ENCODE measurements around the gene SLC9B1. TPM values are rescaled to one million over a fixed set of nuclear protein-coding genes. Genes with fewer than 3 reads are reported as not detected.
"Not testable (repeated sequence)": the region's sequence is repeated elsewhere in the genome, so short reads cannot be mapped to it uniquely, and the experiment has no call there.

SLC9B1 gene
- polyA plus RNA-seq, 1 donor = 1.0 TPM

DNA sequence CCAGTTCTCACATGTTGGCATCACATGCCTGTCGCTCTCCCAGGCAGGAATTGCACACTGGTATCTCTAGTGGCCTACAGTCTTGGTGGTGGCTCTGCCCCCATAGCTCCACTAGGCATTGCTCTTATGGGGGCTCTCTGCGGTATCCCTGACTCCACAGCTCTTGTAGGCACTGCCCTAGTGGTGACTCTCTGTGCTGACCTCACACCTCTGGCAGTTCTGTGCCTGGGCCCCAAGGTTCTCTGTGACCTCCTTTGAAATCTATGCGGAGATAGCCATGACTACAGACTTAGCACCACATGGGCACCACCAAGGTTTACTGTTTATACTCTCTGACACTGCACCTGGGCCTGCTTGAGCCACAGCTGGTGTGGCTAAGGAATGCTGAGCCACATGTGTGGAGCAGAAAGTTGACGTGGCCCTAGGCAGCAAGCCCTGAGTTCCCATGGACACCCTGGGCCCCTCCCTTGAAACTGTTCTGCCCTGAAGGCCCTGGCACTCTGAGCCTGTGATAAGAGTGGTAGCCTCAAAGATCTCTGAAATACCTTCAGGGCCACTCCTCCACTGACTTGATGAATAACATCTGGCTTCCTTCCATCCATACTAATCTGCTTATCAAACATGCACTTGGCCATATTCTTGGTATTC is 8.0 kb downstream of the SLC9B1 start:
- no CpG with 5 or more reads among the region's 4 CpGs for WGBS (ENCODE audit: insufficient coverage, low lambda C conversion rate)
- no peaks in the 10 kb centered on the region for H3K27me3 ChIP-seq (ENCODE audit: control insufficient read depth, insufficient read depth, low read length)
- H3K4me1 ChIP-seq (ENCODE audit: control insufficient read depth, insufficient read depth, low read length) = peaks cover 12% of the 10 kb centered on the region
- H3K4me3 ChIP-seq (ENCODE audit: low read length) = no peak overlapping the region
- H3K9me3 ChIP-seq (ENCODE audit: control insufficient read depth, low read depth, low read length) = no peaks in the 10 kb centered on the region
- DNase-seq = peak; percentile 78 to 79
- no peaks in the 10 kb centered on the region for H3K36me3 ChIP-seq (ENCODE audit: control insufficient read depth, insufficient read depth, low read length)
- H3K27ac ChIP-seq (ENCODE audit: low read length) = peak overlapping the region; percentile 78

DNA sequence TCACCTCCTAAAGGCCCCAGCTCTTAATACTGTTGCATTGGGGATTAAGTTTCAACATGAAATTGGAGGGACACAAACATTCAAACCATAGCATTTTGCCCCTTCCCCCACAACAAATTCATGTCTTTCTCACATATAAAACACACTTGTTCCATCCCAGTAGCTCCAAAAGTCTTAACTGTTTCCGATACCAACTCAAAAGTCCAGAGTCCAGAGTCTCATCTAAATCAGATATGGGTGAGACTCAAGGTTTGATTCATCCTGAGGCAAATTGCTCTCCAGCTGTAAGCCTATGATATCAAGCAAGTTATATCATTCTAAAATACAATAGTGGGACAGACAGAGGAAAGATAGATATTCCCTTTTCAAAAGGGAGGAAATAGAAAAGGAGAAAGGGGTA is 8.7 kb downstream of the SLC9B1 start:
- no CpG with 5 or more reads among the region's 1 CpG for WGBS (ENCODE audit: insufficient coverage, low lambda C conversion rate)
- H3K4me3 ChIP-seq (ENCODE audit: low read length) = no peak overlapping the region
- H3K27me3 ChIP-seq (ENCODE audit: control insufficient read depth, insufficient read depth, low read length) = no peaks in the 10 kb centered on the region
- no peaks in the 10 kb centered on the region for H3K9me3 ChIP-seq (ENCODE audit: control insufficient read depth, low read depth, low read length)
- DNase-seq = peak; percentile 44 to 69
- peaks cover 12% of the 10 kb centered on the region for H3K4me1 ChIP-seq (ENCODE audit: control insufficient read depth, insufficient read depth, low read length)
- H3K27ac ChIP-seq (ENCODE audit: low read length) = peak overlapping the region; percentile 78
- H3K36me3 ChIP-seq (ENCODE audit: control insufficient read depth, insufficient read depth, low read length) = no peaks in the 10 kb centered on the region

DNA sequence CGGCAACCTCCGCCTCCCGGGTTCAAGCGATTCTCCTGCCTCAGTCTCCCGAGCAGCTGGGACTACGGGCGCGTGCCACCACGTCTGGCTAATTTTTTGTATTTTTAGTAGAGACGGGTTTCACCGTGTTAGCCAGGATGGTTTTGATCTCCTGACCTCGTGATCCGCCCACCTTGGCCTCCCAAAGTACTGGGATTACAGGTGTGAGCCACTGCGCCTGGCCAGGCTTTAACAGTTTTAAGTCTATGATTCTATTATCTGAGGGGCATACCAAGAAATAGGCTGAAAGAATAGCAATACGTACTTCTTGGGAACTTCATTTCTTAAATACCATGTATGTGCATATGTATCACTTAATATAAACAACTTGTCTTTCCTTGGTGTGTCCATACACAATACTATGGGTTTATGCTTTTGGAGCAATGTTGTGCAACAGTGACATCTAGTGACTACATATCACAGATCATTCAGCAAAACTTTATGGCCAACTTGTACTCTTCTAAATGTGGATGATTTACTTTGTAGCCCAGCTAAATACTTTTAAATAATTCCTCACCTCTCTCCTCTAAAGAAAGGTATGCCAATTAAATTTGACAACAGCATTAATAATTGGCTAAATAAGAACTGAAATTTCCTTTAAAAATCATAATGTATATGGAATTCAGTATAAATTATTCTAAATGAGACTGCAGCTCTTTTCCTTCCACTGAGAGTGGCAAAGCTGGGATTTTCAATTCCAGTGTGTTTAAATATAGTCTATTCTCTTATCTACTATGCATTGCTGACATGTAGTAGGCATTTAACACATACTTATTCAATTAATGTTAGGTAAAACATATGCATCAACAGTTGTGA is 10.4 kb downstream of the SLC9B1 start:
- Histone ChIP-seq H3K27ac (ENCODE audit: low read length) (no peak overlapping the region), H3K27me3 (ENCODE audit: control insufficient read depth, insufficient read depth, low read length) (no peaks in the 10 kb centered on the region), H3K4me1 (ENCODE audit: control insufficient read depth, insufficient read depth, low read length) (peaks cover 12% of the 10 kb centered on the region), H3K4me3 (ENCODE audit: low read length) (no peak overlapping the region), H3K9me3 (ENCODE audit: control insufficient read depth, low read depth, low read length) (no peaks in the 10 kb centered on the region), H3K36me3 (ENCODE audit: control insufficient read depth, insufficient read depth, low read length) (no peaks in the 10 kb centered on the region)
- WGBS (ENCODE audit: insufficient coverage, low lambda C conversion rate) = 30% methylated on average over 2 of the region's 15 CpGs
- peak; percentile 49 to 55 for DNase-seq

DNA sequence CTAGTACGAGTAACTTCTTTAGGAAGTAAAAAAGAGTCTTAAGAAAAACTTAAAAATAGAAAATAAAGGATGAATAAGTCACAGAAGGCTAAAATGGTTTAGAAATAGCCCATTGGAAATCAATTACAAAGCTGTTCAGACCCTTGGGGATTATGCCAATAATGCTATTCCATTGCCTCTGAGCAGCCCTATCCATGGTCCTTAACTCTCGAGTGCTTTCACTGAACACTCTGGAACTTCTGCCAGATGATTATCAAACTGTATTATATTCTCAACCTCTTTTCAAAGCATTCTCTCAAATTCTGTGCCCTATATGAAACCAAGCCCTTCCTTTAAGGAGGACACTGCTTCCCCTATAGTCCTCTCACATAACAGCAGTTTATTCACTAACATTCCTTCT is 17.0 kb downstream of the SLC9B1 start:
- no peak for DNase-seq

DNA sequence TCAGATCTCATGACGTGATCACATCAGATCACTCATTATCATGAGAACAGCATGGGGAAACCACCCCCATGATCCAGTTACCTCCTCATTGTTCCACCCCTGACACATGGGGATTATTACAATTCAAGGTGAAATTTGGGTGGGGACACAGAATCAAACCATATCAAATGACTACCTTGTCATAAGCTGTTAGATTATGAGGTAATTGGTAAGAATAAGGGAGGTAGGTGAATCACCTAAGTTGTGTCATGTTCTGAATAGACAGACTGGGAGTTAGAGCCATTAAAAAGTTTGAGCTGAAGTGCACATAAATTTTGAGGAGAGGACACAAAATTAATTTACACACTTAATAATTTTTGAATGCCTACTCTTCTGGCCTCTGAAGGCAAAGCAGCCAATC is 24.7 kb downstream of the SLC9B1 start:
- Histone ChIP-seq H3K27me3 (ENCODE audit: control insufficient read depth, insufficient read depth, low read length) (no peaks in the 10 kb centered on the region), H3K4me1 (ENCODE audit: control insufficient read depth, insufficient read depth, low read length) (no peaks in the 10 kb centered on the region), H3K36me3 (ENCODE audit: control insufficient read depth, insufficient read depth, low read length) (no peaks in the 10 kb centered on the region), H3K4me3 (ENCODE audit: low read length) (no peak overlapping the region), H3K27ac (ENCODE audit: low read length) (no peak overlapping the region), H3K9me3 (ENCODE audit: control insufficient read depth, low read depth, low read length) (peaks cover 8% of the 10 kb centered on the region)
- DNase-seq = no peak
- WGBS (ENCODE audit: insufficient coverage, low lambda C conversion rate) = no CpG with 5 or more reads among the region's 1 CpG

More for the DNA sequence above, 17.0 kb downstream of the SLC9B1 start:
- no peaks in the 10 kb centered on the region for H3K36me3 ChIP-seq (ENCODE audit: control insufficient read depth, insufficient read depth, low read length)
- 67% methylated on average over 2 of the region's 2 CpGs for WGBS (ENCODE audit: insufficient coverage, low lambda C conversion rate)
- H3K27ac ChIP-seq (ENCODE audit: low read length) = no peak overlapping the region
- no peaks in the 10 kb centered on the region for H3K27me3 ChIP-seq (ENCODE audit: control insufficient read depth, insufficient read depth, low read length)
- no peaks in the 10 kb centered on the region for H3K4me1 ChIP-seq (ENCODE audit: control insufficient read depth, insufficient read depth, low read length)
- no peak overlapping the region for H3K4me3 ChIP-seq (ENCODE audit: low read length)
- no peaks in the 10 kb centered on the region for H3K9me3 ChIP-seq (ENCODE audit: control insufficient read depth, low read depth, low read length)

DNA sequence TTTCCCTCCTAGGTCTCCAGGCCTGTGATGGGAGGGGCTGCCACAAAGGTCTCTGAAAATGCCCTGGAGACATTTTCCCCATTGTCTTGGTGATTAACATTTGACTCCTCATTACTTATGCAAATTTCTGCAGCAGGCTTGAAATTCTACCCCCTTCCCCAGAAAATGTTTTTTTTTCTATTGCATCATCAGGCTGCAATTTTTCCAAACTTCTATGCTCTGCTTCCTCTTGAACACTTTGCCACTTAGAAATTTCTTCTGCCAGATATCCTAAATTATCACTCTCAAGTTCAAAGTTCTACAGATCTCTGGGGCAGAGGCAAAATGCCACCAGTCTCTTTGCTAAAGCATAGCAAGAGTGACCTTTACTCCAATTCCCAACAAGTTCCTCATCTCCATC is 25.5 kb downstream of the SLC9B1 start:
- not testable (repeated sequence) for H3K27me3 ChIP-seq (ENCODE audit: control insufficient read depth, insufficient read depth, low read length); DNase-seq; H3K27ac ChIP-seq (ENCODE audit: low read length); H3K36me3 ChIP-seq (ENCODE audit: control insufficient read depth, insufficient read depth, low read length); H3K4me3 ChIP-seq (ENCODE audit: low read length); H3K9me3 ChIP-seq (ENCODE audit: control insufficient read depth, low read depth, low read length); H3K4me1 ChIP-seq (ENCODE audit: control insufficient read depth, insufficient read depth, low read length)

DNA sequence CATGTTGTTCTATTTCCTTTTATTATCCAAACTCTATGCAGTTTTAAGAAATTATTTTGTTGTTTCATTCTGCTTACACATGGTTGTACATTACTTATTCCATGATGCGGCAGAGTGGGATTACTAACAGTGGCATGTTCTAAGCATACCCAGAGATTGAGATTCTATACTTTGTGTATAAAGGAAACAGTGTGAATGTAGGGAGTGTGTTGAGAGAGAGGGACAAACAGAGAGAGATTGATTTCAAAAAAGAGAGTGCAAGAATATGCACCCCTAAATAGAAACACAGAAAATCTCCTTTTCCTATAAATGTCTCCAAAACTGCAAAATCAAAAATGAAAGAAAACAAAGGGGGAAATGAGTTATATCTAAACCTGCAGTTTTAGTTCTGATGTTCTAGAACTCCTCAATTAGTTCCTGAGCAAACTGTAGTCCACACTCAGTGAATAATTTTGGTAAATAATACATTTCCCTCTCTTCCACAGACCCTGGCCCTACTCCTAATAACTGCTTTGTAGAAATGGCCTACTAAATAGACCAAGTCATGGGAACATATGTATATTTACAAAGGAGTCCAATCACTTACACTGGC is 31.0 kb downstream of the SLC9B1 start:
- H3K27me3 ChIP-seq (ENCODE audit: control insufficient read depth, insufficient read depth, low read length) = no peaks in the 10 kb centered on the region
- H3K27ac ChIP-seq (ENCODE audit: low read length) = no peak overlapping the region
- H3K4me1 ChIP-seq (ENCODE audit: control insufficient read depth, insufficient read depth, low read length) = no peaks in the 10 kb centered on the region
- DNase-seq = no peak
- no CpG with 5 or more reads among the region's 1 CpG for WGBS (ENCODE audit: insufficient coverage, low lambda C conversion rate)
- peaks cover 4% of the 10 kb centered on the region for H3K9me3 ChIP-seq (ENCODE audit: control insufficient read depth, low read depth, low read length)
- no peaks in the 10 kb centered on the region for H3K36me3 ChIP-seq (ENCODE audit: control insufficient read depth, insufficient read depth, low read length)
- no peak overlapping the region for H3K4me3 ChIP-seq (ENCODE audit: low read length)

DNA sequence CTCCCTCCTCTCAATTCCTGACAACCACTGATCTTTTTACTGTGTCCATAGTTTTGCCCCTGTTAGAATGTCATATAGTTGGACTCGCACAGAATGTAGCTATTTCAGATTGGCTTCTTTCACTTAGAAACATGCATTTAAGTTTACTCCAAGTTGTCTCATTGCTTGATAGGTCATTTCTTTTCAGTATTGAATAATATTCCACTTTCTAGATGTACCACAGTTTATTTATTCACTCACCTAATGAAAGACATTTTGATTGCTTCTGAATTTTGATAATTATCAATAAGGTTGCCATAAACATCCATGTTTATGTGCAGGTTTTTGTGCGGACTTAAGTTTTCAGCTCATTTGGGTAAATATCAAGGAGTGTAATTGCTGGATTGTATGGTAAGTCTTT is 38.5 kb downstream of the SLC9B1 start:
- Histone ChIP-seq H3K36me3 (ENCODE audit: control insufficient read depth, insufficient read depth, low read length) (no peaks in the 10 kb centered on the region), H3K4me3 (ENCODE audit: low read length) (no peak overlapping the region), H3K9me3 (ENCODE audit: control insufficient read depth, low read depth, low read length) (no peaks in the 10 kb centered on the region), H3K27me3 (ENCODE audit: control insufficient read depth, insufficient read depth, low read length) (no peaks in the 10 kb centered on the region), H3K4me1 (ENCODE audit: control insufficient read depth, insufficient read depth, low read length) (no peaks in the 10 kb centered on the region), H3K27ac (ENCODE audit: low read length) (no peak overlapping the region)
- WGBS (ENCODE audit: insufficient coverage, low lambda C conversion rate) = no CpG with 5 or more reads among the region's 2 CpGs
- no peak for DNase-seq

DNA sequence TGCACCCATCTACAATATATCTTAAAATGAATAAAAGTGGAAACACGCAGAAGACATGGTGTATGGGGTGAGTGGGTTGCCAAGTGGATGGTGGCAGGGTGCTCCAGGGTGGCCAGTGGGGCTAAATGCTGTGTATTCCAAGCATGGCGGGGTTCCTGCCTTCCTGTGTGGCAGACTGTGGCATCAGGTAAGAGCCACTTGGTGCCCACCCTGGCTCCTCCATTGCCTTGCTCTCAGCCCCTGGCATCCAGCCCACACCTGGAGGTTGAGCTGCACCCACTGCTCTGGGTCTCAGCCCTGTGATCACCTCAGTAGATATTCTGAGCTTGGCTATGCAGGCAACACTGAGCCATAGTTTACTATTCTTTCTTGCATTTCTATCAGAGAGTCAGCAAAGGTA is 57.7 kb downstream of the SLC9B1 start:
- not testable (repeated sequence) for H3K27me3 ChIP-seq (ENCODE audit: control insufficient read depth, insufficient read depth, low read length); H3K4me3 ChIP-seq (ENCODE audit: low read length); H3K4me1 ChIP-seq (ENCODE audit: control insufficient read depth, insufficient read depth, low read length); H3K27ac ChIP-seq (ENCODE audit: low read length); DNase-seq; H3K36me3 ChIP-seq (ENCODE audit: control insufficient read depth, insufficient read depth, low read length); H3K9me3 ChIP-seq (ENCODE audit: control insufficient read depth, low read depth, low read length)
- WGBS (ENCODE audit: insufficient coverage, low lambda C conversion rate) = no CpG with 5 or more reads among the region's 2 CpGs

DNA sequence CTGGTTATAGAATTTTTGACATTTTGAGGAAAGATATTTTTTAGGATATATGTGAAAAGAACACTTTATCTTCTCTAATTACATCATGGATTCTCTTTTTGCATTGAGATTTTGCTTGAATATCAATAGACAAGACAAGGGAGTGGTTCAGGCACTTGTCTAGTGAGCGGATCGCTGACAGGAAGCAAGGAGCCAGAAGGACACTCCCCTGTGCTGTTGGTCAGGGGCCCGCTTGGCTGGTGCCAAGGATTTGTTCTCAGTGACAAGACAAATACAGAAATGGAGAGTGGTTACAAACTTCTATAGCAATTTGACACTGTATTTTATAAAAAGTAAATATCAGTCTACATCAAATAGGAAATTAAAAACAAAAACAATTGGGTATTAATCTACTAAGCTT is 60.0 kb downstream of the SLC9B1 start:
- no peak for DNase-seq
- Histone ChIP-seq H3K4me3 (ENCODE audit: low read length) (no peak overlapping the region), H3K9me3 (ENCODE audit: control insufficient read depth, low read depth, low read length) (no peaks in the 10 kb centered on the region), H3K36me3 (ENCODE audit: control insufficient read depth, insufficient read depth, low read length) (no peaks in the 10 kb centered on the region), H3K27ac (ENCODE audit: low read length) (no peak overlapping the region), H3K4me1 (ENCODE audit: control insufficient read depth, insufficient read depth, low read length) (no peaks in the 10 kb centered on the region), H3K27me3 (ENCODE audit: control insufficient read depth, insufficient read depth, low read length) (no peaks in the 10 kb centered on the region)
- WGBS (ENCODE audit: insufficient coverage, low lambda C conversion rate) = no CpG with 5 or more reads among the region's 3 CpGs
